Skeletal muscle tissue (tissue), 4 donors: ENCODE data around the gene KAT8. TPM values are rescaled to one million over a fixed set of nuclear protein-coding genes. Genes with fewer than 3 reads are reported as not detected.
A peak's percentile ranks its signal among the peaks of the same experiment; 100 is the strongest.

Experiments used
- H3K27ac ChIP-seq: one replicate; pipeline ENCODE4 v1.7.0; 2013; ENCODE audit warnings: mild to moderate bottlenecking, low read depth, low read length, inconsistent platforms
- H3K27me3 ChIP-seq, 3 donors: one replicate each; pipeline ENCODE4 v1.7.0; 2013; ENCODE audit warnings: low read length in 3 of 3; ENCODE audit not compliant: control insufficient read depth in 3 of 3, insufficient read depth in 3 of 3
- H3K36me3 ChIP-seq, 3 donors: one replicate each; pipeline ENCODE4 v1.7.0; 2013; ENCODE audit warnings: low read length in 3 of 3; ENCODE audit not compliant: control insufficient read depth in 3 of 3, insufficient read depth in 3 of 3
- H3K4me1 ChIP-seq, 3 donors: one replicate each; pipeline ENCODE4 v1.7.0; 2013; ENCODE audit warnings: low read length in 3 of 3, mild to moderate bottlenecking in 3 of 3; ENCODE audit not compliant: control insufficient read depth in 3 of 3, insufficient read depth in 3 of 3
- H3K4me3 ChIP-seq, 3 donors: one replicate each; pipeline ENCODE4 v1.7.0; 2013; ENCODE audit warnings: low read length in 3 of 3
- H3K9ac ChIP-seq, 3 donors: one replicate each; pipeline ENCODE4 v1.7.0; 2013; ENCODE audit warnings: low read length in 3 of 3, mild to moderate bottlenecking in 3 of 3, moderate library complexity in 2 of 3, low read depth in 1 of 3
- H3K9me3 ChIP-seq, 3 donors: one replicate each; pipeline ENCODE4 v1.7.0; 2013; ENCODE audit warnings: low read length in 3 of 3; ENCODE audit not compliant: control insufficient read depth in 3 of 3
- total RNA-seq: library from RNA; depleted of rRNA; stranded (reverse); fragments of >200 nt; gene quantifications from one replicate; pipeline ENCODE4 v1.2.3, GENCODE V29; 2014
- donor health status: Osteomylitis.

The KAT8 gene
- 43.3 TPM for total RNA-seq

GRCh38 chr16:31117384-31118222 is at the start of gene KAT8:
Gene KAT8, plus strand, starts transcription at chr16:31117664. Its CDS starts 18 bp downstream, at chr16:31117682.
- Histone ChIP-seq H3K4me3 (peak within 1 kb of the TSS; percentile 88 to 97 (median 92)), H3K27me3 (no peaks in the 10 kb centered on the region), H3K9ac (peak within 1 kb of the TSS; percentile 89 to 99 (median 95)), H3K27ac (peak within 1 kb of the TSS; percentile 96), H3K36me3 (peaks cover 25 to 34% (median 27%) of the 10 kb centered on the region in 3 donors), H3K9me3 (no peaks in the 10 kb centered on the region), H3K4me1 (peaks cover 26 to 33% (median 31%) of the 10 kb centered on the region in 3 donors)

- H3K27ac ChIP-seq: peak overlapping the region; percentile 93
- H3K9me3 ChIP-seq: no peaks in the 10 kb centered on the region
- peaks cover 6 to 9% (median 8%) of the 10 kb centered on the region in 3 donors for H3K36me3 ChIP-seq
- peak overlapping the region; percentile 89 to 97 (median 94) for H3K9ac ChIP-seq
- H3K27me3 ChIP-seq: no peaks in the 10 kb centered on the region
- H3K4me1 ChIP-seq: peaks cover 24 to 33% (median 29%) of the 10 kb centered on the region in 3 donors
- H3K4me3 ChIP-seq: peak overlapping the region in 2 of 3 donors; percentile 100
Observed at GRCh38 chr16:31071861-31072260, 45.6 kb upstream of the KAT8 start.

GRCh38 chr16:31072540-31073141 is 44.8 kb upstream of the KAT8 start:
- peak overlapping the region; percentile 100 for H3K4me3 ChIP-seq
- H3K27me3 ChIP-seq: no peaks in the 10 kb centered on the region
- H3K9me3 ChIP-seq: no peaks in the 10 kb centered on the region
- H3K4me1 ChIP-seq: peaks cover 24 to 33% (median 29%) of the 10 kb centered on the region in 3 donors
- H3K27ac ChIP-seq: peak overlapping the region; percentile 93
- peak overlapping the region; percentile 89 to 97 (median 94) for H3K9ac ChIP-seq
- H3K36me3 ChIP-seq: peaks cover 14 to 16% (median 16%) of the 10 kb centered on the region in 3 donors

- Histone ChIP-seq H3K9me3 (no peaks in the 10 kb centered on the region), H3K9ac (peak overlapping the region; percentile 89 to 97 (median 94)), H3K4me3 (peak overlapping the region; percentile 100), H3K27ac (peak overlapping the region; percentile 93), H3K36me3 (peaks cover 21 to 24% (median 22%) of the 10 kb centered on the region in 3 donors), H3K4me1 (peaks cover 24 to 33% (median 29%) of the 10 kb centered on the region in 3 donors), H3K27me3 (no peaks in the 10 kb centered on the region)
Observed at GRCh38 chr16:31073142-31073969, 44.1 kb upstream of the KAT8 start.

DNA sequence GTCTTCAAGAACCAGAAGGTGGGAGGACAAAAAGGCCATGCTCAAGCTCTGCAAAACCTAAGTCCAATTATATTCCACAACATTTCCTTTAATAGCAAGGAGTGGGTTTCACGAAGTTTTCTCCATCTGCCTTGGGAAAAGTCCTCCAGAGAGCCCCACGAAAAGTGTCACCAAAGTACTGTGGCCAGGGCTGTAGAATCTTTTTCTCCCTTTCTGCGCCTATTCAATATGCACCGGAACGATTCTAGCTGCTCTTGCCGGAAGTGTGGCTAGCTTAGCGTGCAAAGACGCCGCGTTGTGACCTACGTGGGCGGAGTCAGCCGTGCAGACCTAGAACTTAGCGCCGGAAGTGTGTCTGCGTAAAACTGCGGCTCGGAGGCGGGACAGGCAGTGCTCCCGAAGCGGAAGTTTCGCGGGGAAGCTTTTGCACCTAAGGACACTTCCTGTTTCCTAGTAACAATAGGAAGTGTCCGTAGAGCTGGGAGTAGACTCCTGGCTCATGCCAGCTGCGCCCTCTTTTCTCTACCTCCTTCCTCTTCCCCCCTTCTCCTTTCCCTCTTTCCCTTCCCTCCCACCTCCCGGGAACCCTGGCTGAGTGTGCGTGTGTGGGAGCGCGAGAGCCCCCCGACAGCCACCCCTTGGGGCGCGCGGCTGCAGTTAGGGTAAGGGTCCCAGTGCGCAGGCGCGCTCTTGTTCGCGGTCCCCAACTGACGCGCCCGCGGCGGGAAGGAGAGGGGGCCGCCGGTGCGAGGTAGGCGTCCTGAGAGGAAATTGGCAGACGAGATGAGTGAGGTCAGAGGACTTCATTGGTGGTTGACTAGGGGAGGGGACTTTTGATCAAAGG is 43.3 kb upstream of the KAT8 start, which contains the start of the genes ZNF646 and ZNF668:
Gene ZNF646 (plus strand): TSS at position 453 of the 844 bp plus-strand sequence. CDS start 1,903 bp downstream, outside the sequence.
Gene ZNF668 (minus strand): TSS at position 271 of the 844 bp plus-strand sequence. CDS start 9,781 bp downstream, outside the sequence.
- Histone ChIP-seq H3K27me3 (no peaks in the 10 kb centered on the region), H3K9me3 (no peaks in the 10 kb centered on the region), H3K27ac (peak within 1 kb of the TSS; percentile 94), H3K4me3 (peak within 1 kb of the TSS; percentile 100), H3K36me3 (peaks cover 30 to 32% (median 31%) of the 10 kb centered on the region in 3 donors), H3K4me1 (peaks cover 24 to 33% (median 29%) of the 10 kb centered on the region in 3 donors), H3K9ac (peak within 1 kb of the TSS; percentile 94 to 98 (median 97))

DNA sequence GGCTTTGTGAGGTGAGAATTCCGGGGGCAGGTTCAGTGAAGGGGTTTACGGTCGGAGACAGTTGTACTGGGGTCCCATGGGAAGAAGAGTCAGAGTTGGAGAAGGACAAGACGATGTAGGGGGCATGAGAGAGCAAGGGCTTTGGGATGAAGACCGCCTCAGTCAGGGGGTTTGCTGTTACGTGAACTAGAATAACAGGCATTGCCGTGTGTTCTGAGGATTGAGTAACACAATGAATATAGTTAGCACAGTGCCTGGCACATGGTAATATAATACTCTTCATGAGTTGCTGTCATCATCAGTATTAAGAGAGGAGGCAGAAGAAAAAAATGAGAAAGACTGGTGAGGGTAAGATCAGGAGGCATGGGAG is 42.7 kb upstream of the KAT8 start:
- H3K27me3 ChIP-seq: no peaks in the 10 kb centered on the region
- H3K4me1 ChIP-seq: peaks cover 24 to 33% (median 29%) of the 10 kb centered on the region in 3 donors
- peak overlapping the region; percentile 94 for H3K27ac ChIP-seq
- peaks cover 36 to 38% (median 37%) of the 10 kb centered on the region in 3 donors for H3K36me3 ChIP-seq
- H3K4me3 ChIP-seq: peak overlapping the region; percentile 100
- no peaks in the 10 kb centered on the region for H3K9me3 ChIP-seq
- peak overlapping the region; percentile 94 to 98 (median 97) for H3K9ac ChIP-seq

DNA sequence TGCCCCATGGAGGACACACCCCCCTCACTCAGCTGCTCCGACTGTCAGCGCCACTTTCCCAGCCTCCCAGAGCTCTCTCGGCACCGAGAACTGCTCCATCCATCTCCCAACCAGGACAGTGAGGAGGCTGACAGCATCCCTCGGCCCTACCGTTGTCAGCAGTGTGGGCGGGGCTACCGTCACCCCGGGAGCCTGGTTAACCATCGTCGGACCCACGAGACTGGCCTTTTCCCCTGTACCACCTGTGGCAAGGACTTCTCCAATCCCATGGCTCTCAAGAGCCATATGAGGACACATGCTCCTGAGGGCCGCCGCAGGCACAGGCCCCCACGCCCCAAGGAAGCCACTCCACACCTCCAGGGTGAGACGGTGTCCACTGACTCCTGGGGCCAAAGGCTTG is 41.1 kb upstream of the KAT8 start:
- H3K36me3 ChIP-seq: peaks cover 50 to 53% (median 52%) of the 10 kb centered on the region in 3 donors
- peaks cover 24 to 33% (median 29%) of the 10 kb centered on the region in 3 donors for H3K4me1 ChIP-seq
- H3K9me3 ChIP-seq: no peaks in the 10 kb centered on the region
- H3K27ac ChIP-seq: no peak overlapping the region
- no peak overlapping the region for H3K4me3 ChIP-seq
- H3K27me3 ChIP-seq: no peaks in the 10 kb centered on the region
- no peak overlapping the region for H3K9ac ChIP-seq

GRCh38 chr16:31077024-31077423 is 40.4 kb upstream of the KAT8 start:
- H3K9ac ChIP-seq: peak overlapping the region in 1 of 3 donors; percentile 8
- H3K27me3 ChIP-seq: no peaks in the 10 kb centered on the region
- no peak overlapping the region for H3K27ac ChIP-seq
- no peak overlapping the region for H3K4me3 ChIP-seq
- H3K36me3 ChIP-seq: peaks cover 54 to 55% (median 55%) of the 10 kb centered on the region in 3 donors
- H3K9me3 ChIP-seq: no peaks in the 10 kb centered on the region
- peaks cover 19 to 28% (median 27%) of the 10 kb centered on the region in 3 donors for H3K4me1 ChIP-seq
